ENCODE measurements around the gene A2M. TPM values are rescaled to one million over a fixed set of nuclear protein-coding genes. Genes with fewer than 3 reads are reported as not detected.

Gene A2M
- polyA plus RNA-seq, 1 experiment = 171 TPM

DNA sequence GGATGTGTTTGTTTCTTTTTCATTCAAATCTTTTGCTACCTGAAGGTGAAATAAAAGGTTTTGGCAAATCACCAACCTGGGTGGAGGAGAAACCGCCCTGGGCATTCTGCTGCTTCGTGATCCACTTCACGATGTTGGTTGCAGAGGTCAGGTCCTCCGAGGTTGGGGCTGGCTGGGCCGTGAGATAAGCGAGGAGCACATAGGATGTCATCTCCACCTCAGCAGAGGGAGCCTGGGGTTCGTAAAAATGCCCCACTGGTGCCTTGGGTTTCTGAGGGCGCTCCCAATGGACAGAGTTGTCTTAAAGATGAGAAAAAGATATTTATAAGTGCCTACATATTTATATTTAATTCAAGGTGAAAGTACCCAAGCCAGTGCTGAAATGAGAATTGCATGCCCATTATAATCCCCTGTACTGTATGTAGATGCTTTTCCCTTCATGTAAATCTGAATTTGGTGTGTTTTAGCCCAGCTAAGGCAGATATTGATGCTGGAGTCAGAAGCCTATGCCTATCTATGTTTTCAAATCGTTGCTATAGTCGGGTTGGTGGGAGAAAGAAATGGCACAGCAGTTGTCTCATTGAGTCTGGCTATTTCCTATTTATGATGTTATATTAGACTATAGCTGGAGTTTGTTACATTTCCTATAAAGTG, 41.1 kb downstream of the A2M start:
- DNase-seq (ENCODE audit: low read depth) = no peak
- ChIA-PET POLR2A (no interaction called here), CTCF (interaction anchor here (0.6 kb wide), 1 partner anchor 1704 kb away, joined by 3 read pairs; no protein-coding TSS in a partner anchor)
- H3K36me3 ChIP-seq (ENCODE audit: control insufficient read depth, insufficient read depth, low read length) = no peaks in the 10 kb centered on the region
- H3K27me3 ChIP-seq (ENCODE audit: control insufficient read depth, insufficient read depth, low read length) = no peaks in the 10 kb centered on the region
- TF ChIP-seq, protein P1, sequence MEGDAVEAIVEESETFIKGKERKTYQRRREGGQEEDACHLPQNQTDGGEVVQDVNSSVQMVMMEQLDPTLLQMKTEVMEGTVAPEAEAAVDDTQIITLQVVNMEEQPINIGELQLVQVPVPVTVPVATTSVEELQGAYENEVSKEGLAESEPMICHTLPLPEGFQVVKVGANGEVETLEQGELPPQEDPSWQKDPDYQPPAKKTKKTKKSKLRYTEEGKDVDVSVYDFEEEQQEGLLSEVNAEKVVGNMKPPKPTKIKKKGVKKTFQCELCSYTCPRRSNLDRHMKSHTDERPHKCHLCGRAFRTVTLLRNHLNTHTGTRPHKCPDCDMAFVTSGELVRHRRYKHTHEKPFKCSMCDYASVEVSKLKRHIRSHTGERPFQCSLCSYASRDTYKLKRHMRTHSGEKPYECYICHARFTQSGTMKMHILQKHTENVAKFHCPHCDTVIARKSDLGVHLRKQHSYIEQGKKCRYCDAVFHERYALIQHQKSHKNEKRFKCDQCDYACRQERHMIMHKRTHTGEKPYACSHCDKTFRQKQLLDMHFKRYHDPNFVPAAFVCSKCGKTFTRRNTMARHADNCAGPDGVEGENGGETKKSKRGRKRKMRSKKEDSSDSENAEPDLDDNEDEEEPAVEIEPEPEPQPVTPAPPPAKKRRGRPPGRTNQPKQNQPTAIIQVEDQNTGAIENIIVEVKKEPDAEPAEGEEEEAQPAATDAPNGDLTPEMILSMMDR (IDR thresholded peaks at IDR 0.05; ENCODE audit: insufficient read depth, low read depth, low read length) = no peak
- no peak overlapping the region for H3K4me3 ChIP-seq (ENCODE audit: low read depth, low read length)

DNA sequence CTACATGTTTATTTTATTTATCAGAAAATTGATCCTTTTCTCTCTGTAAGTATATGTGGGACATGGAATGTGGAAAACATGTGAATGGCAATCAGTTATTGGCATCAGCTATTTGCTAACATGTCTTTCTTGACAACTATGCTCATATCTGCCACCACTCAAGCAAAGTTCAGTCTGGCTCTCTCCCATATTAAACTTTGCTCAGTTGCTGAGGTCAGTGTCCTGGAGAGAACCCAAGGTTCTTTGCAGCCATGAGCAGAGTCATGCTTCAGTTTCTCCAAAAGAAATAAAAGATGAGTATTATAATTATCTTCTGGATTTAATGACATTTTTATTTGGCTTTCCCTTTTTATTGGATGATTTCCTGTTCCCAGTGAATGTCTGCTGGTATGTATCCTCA, 42.6 kb downstream of the A2M start:
- DNase-seq (ENCODE audit: low read depth) = no peak
- H3K4me3 ChIP-seq (ENCODE audit: low read depth, low read length) = no peak overlapping the region
- H3K27me3 ChIP-seq (ENCODE audit: control insufficient read depth, insufficient read depth, low read length) = no peaks in the 10 kb centered on the region
- H3K36me3 ChIP-seq (ENCODE audit: control insufficient read depth, insufficient read depth, low read length) = no peaks in the 10 kb centered on the region
- CTCF ChIA-PET = no interaction called here
- TF ChIP-seq, protein P1 (IDR thresholded peaks at IDR 0.05; ENCODE audit: insufficient read depth, low read depth, low read length) = no peak
- POLR2A ChIA-PET = no interaction called here

- no peak overlapping the region for H3K4me3 ChIP-seq (ENCODE audit: low read depth, low read length)
- TF ChIP-seq, protein P1 (IDR thresholded peaks at IDR 0.05; ENCODE audit: insufficient read depth, low read depth, low read length) = no peak
- H3K36me3 ChIP-seq (ENCODE audit: control insufficient read depth, insufficient read depth, low read length) = no peaks in the 10 kb centered on the region
- no peaks in the 10 kb centered on the region for H3K27me3 ChIP-seq (ENCODE audit: control insufficient read depth, insufficient read depth, low read length)
- CTCF ChIA-PET = no interaction called here
- POLR2A ChIA-PET = no interaction called here
- DNase-seq (ENCODE audit: low read depth) = no peak
These were observed 43.2 kb downstream of the A2M start for GRCh38 chr12:9072481-9073038.

GRCh38 chr12:9071969-9072368, 43.8 kb downstream of the A2M start:
- Histone ChIP-seq H3K27me3 (ENCODE audit: control insufficient read depth, insufficient read depth, low read length) (no peaks in the 10 kb centered on the region), H3K36me3 (ENCODE audit: control insufficient read depth, insufficient read depth, low read length) (no peaks in the 10 kb centered on the region), H3K4me3 (ENCODE audit: low read depth, low read length) (no peak overlapping the region)
- POLR2A ChIA-PET = no interaction called here
- CTCF ChIA-PET = no interaction called here
- no peak for DNase-seq (ENCODE audit: low read depth)
- TF ChIP-seq, protein P1 (IDR thresholded peaks at IDR 0.05; ENCODE audit: insufficient read depth, low read depth, low read length) = no peak

DNA sequence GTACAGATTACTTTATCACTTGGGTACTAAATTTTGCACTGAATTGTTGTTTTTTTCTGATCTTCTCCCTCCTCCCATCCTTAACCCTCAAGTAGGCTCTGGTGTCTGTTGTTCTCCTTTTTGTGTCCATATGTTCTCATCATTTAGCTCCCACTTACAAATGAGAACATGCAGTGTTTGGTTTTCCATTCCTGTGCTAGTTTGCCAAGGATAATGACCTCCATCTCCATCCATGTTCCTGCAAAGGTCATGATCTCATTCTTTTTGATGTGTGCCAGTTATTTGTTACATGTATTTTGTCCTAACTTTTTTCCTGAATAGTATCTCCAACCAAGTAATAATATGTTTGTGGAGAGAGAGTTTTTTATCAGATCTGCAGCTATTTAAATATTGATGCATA, 44.2 kb downstream of the A2M start:
- no peaks in the 10 kb centered on the region for H3K27me3 ChIP-seq (ENCODE audit: control insufficient read depth, insufficient read depth, low read length)
- no peak for DNase-seq (ENCODE audit: low read depth)
- CTCF ChIA-PET = no interaction called here
- TF ChIP-seq, protein P1 (IDR thresholded peaks at IDR 0.05; ENCODE audit: insufficient read depth, low read depth, low read length) = no peak
- no peak overlapping the region for H3K4me3 ChIP-seq (ENCODE audit: low read depth, low read length)
- POLR2A ChIA-PET = no interaction called here
- H3K36me3 ChIP-seq (ENCODE audit: control insufficient read depth, insufficient read depth, low read length) = no peaks in the 10 kb centered on the region
